Effector memory CD4-positive, alpha-beta T cell (primary cell): ENCODE data around the gene EFCAB11.

Experiments used
- DNase-seq, 3 donors: peaks; one replicate each; pipeline ENCODE4 v3.0.0-alpha.2; 2020
- H3K27ac ChIP-seq: 2 replicates; pipeline ENCODE4 v1.7.0; 2013; ENCODE audit warnings: mild to moderate bottlenecking, low read length, moderate library complexity; ENCODE audit not compliant: insufficient read depth, poor library complexity, severe bottlenecking
- H3K27me3 ChIP-seq: replicated peaks from 2 replicates; pipeline ENCODE4 v1.7.0; 2013; ENCODE audit warnings: mild to moderate bottlenecking, low read length; ENCODE audit not compliant: insufficient read depth, control insufficient read depth, poor library complexity, severe bottlenecking
- H3K36me3 ChIP-seq: 2 replicates; pipeline ENCODE4 v1.7.0; 2013; ENCODE audit warnings: mild to moderate bottlenecking, low read length, moderate library complexity; ENCODE audit not compliant: control insufficient read depth, insufficient read depth
- H3K4me1 ChIP-seq: 2 replicates; pipeline ENCODE4 v1.7.0; 2013; ENCODE audit warnings: low read length, mild to moderate bottlenecking; ENCODE audit not compliant: control insufficient read depth, insufficient read depth, poor library complexity, severe bottlenecking
- H3K4me3 ChIP-seq: 2 replicates; pipeline ENCODE4 v1.7.0; 2013; ENCODE audit warnings: low read length, low read depth, mild to moderate bottlenecking; ENCODE audit not compliant: insufficient read depth, poor library complexity, severe bottlenecking
- H3K9me3 ChIP-seq: 2 replicates; pipeline ENCODE4 v1.7.0; 2013; ENCODE audit warnings: mild to moderate bottlenecking, low read length, moderate library complexity; ENCODE audit not compliant: control insufficient read depth

EFCAB11 gene

GRCh38 chr14:89767131-89767530 is 187.4 kb downstream of the EFCAB11 start:
- no peaks in the 10 kb centered on the region for H3K27me3 ChIP-seq
- no peak overlapping the region for H3K27ac ChIP-seq
- H3K9me3 ChIP-seq = no peaks in the 10 kb centered on the region
- no peaks in the 10 kb centered on the region for H3K36me3 ChIP-seq
- peaks cover 4% of the 10 kb centered on the region for H3K4me1 ChIP-seq
- no peak for DNase-seq
- no peak overlapping the region for H3K4me3 ChIP-seq

GRCh38 chr14:89765346-89765745 is 189.2 kb downstream of the EFCAB11 start:
- DNase-seq = no peak
- H3K27me3 ChIP-seq = no peaks in the 10 kb centered on the region
- peaks cover 4% of the 10 kb centered on the region for H3K4me1 ChIP-seq
- H3K4me3 ChIP-seq = no peak overlapping the region
- H3K9me3 ChIP-seq = no peaks in the 10 kb centered on the region
- H3K27ac ChIP-seq = no peak overlapping the region
- H3K36me3 ChIP-seq = no peaks in the 10 kb centered on the region

GRCh38 chr14:89760086-89760485 is 194.4 kb downstream of the EFCAB11 start:
- Histone ChIP-seq H3K9me3 (no peaks in the 10 kb centered on the region), H3K27me3 (no peaks in the 10 kb centered on the region), H3K4me3 (no peak overlapping the region), H3K36me3 (no peaks in the 10 kb centered on the region), H3K4me1 (no peaks in the 10 kb centered on the region), H3K27ac (no peak overlapping the region)
- DNase-seq = no peak

GRCh38 chr14:89757313-89757939 is 197.1 kb downstream of the EFCAB11 start:
- Histone ChIP-seq H3K4me3 (no peak overlapping the region), H3K9me3 (no peaks in the 10 kb centered on the region), H3K27me3 (no peaks in the 10 kb centered on the region), H3K27ac (no peak overlapping the region), H3K36me3 (no peaks in the 10 kb centered on the region), H3K4me1 (no peaks in the 10 kb centered on the region)
- no peak for DNase-seq

- DNase-seq = no peak
- H3K36me3 ChIP-seq = no peaks in the 10 kb centered on the region
- H3K27me3 ChIP-seq = no peaks in the 10 kb centered on the region
- no peaks in the 10 kb centered on the region for H3K9me3 ChIP-seq
- no peak overlapping the region for H3K27ac ChIP-seq
- H3K4me3 ChIP-seq = no peak overlapping the region
- H3K4me1 ChIP-seq = peaks cover 5% of the 10 kb centered on the region
Measured at GRCh38 chr14:89755816-89756215, 198.7 kb downstream of the EFCAB11 start.

- H3K27ac ChIP-seq = no peak overlapping the region
- H3K27me3 ChIP-seq = no peaks in the 10 kb centered on the region
- no peak for DNase-seq
- H3K4me3 ChIP-seq = no peak overlapping the region
- no peaks in the 10 kb centered on the region for H3K9me3 ChIP-seq
- H3K36me3 ChIP-seq = no peaks in the 10 kb centered on the region
- peaks cover 5% of the 10 kb centered on the region for H3K4me1 ChIP-seq
Measured at GRCh38 chr14:89753828-89754412, 200.6 kb downstream of the EFCAB11 start.

- Histone ChIP-seq H3K4me1 (peaks cover 5% of the 10 kb centered on the region), H3K4me3 (no peak overlapping the region), H3K27ac (no peak overlapping the region), H3K27me3 (no peaks in the 10 kb centered on the region), H3K9me3 (no peaks in the 10 kb centered on the region), H3K36me3 (no peaks in the 10 kb centered on the region)
- no peak for DNase-seq
Measured at GRCh38 chr14:89750908-89751392, 203.6 kb downstream of the EFCAB11 start.

GRCh38 chr14:89750281-89750755 is 204.2 kb downstream of the EFCAB11 start:
- Histone ChIP-seq H3K4me1 (peaks cover 5% of the 10 kb centered on the region), H3K27ac (no peak overlapping the region), H3K4me3 (no peak overlapping the region), H3K27me3 (no peaks in the 10 kb centered on the region), H3K9me3 (no peaks in the 10 kb centered on the region), H3K36me3 (no peaks in the 10 kb centered on the region)
- no peak for DNase-seq

- no peak overlapping the region for H3K4me3 ChIP-seq
- no peaks in the 10 kb centered on the region for H3K36me3 ChIP-seq
- DNase-seq = no peak
- H3K27ac ChIP-seq = no peak overlapping the region
- no peaks in the 10 kb centered on the region for H3K27me3 ChIP-seq
- peaks cover 5% of the 10 kb centered on the region for H3K4me1 ChIP-seq
- H3K9me3 ChIP-seq = no peaks in the 10 kb centered on the region
Measured at GRCh38 chr14:89748004-89748403, 206.5 kb downstream of the EFCAB11 start.

- no peaks in the 10 kb centered on the region for H3K36me3 ChIP-seq
Measured at GRCh38 chr14:89747126-89747525, 207.4 kb downstream of the EFCAB11 start.

More at GRCh38 chr14:89747126-89747525, 207.4 kb downstream of the EFCAB11 start:
- no peaks in the 10 kb centered on the region for H3K27me3 ChIP-seq
- H3K9me3 ChIP-seq = no peaks in the 10 kb centered on the region
- no peak overlapping the region for H3K27ac ChIP-seq
- H3K4me1 ChIP-seq = peaks cover 5% of the 10 kb centered on the region
- no peak for DNase-seq
- H3K4me3 ChIP-seq = no peak overlapping the region
